Measurements from ENCODE around the gene NDUFAB1.

GRCh38 chr16:23556881-23557778 is 39.0 kb downstream of the NDUFAB1 start, which contains the start of the genes EARS2 and UBFD1:
- peak; percentile 74 for TF ChIP-seq CTCF (IDR thresholded peaks at IDR 0.05)
- TF ChIP-seq EZH2phosphoT487 (IDR thresholded peaks at IDR 0.05): no peak
- peak; percentile 23 for TF ChIP-seq EZH2 (IDR thresholded peaks at IDR 0.05)

All from neural progenitor cell (in vitro differentiated cells).